GM21576 (cell line): ENCODE data around the gene PDZD4.

Experiments used
- ATAC-seq: cut with Tn5 transposase; IDR thresholded peaks from one replicate; pipeline ENCODE4 v1.9.1; 2021; ENCODE audit warnings: mild to moderate bottlenecking, moderate library complexity; ENCODE audit not compliant: unreplicated experiment

Gene PDZD4

DNA sequence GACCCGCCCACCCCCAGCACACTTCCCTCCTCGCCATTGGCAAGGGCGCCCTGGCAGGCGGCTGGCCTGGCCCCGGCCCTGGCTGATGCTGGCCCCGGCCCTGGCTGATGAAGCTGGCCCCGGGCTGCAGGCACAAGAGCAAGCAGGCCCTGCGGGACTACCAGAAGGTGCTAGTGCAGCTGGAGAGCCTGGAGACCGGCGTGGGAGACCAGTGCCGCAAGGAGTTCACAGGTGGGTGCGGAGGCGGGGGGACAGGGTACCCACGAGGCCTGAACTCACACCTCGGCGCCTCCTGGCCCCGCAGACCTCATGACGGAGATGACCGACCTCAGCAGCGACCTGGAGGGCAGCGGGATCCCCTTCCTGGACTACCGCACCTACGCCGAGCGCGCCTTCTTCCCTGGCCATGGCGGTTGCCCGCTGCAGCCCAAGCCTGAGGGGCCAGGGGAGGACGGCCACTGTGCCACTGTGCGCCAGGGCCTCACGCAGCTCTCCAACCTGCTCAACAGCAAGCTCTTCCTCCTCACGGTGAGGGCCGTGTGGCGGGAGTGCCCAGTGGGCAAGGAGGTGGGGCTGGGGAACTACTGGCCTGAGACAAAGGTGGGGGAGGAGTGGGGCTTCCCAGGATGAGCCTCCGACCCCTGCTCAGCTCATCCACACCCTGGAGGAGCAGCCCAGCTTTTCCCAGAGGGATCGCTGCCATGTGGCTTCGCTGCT, 55.6 kb downstream of the PDZD4 start:
- no peak for ATAC-seq

DNA sequence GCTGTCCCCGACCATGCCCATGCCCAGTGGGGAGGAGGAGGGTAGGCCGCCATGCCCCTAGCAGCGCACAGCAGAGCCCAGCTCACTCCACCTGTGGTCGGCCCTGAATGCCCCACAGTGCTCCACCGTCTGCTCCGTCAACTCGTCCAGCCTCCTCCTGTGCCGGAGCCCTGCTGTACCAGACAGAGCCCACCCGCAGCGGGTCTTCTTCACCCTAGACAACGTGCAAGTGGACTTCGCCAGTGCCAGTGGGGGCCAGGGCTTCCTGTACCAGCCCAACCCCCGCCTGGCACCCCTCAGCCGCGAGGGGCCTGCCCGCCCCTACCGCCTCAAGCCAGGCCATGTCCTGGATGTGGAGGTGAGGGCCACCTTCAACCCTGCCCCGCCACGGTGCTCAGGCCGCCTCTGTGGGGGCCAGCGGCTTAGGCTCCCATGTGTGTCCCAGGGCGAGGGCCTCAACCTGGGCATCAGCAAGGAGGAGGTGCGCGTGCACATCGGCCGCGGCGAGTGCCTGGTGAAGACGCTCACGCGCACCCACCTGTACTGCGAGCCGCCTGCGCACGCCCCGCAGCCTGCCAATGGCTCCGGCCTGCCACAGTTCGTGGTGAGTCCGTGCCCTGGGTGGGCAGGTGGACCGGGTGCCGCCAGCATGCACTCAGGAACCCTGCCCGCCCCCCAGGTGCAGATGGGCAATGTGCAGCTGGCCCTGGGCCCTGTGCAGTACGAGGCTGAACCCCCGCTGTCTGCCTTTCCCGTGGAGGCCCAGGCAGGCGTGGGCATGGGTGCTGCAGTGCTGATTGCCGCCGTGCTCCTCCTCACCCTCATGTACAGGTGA, 56.4 kb downstream of the PDZD4 start:
- ATAC-seq: no peak

DNA sequence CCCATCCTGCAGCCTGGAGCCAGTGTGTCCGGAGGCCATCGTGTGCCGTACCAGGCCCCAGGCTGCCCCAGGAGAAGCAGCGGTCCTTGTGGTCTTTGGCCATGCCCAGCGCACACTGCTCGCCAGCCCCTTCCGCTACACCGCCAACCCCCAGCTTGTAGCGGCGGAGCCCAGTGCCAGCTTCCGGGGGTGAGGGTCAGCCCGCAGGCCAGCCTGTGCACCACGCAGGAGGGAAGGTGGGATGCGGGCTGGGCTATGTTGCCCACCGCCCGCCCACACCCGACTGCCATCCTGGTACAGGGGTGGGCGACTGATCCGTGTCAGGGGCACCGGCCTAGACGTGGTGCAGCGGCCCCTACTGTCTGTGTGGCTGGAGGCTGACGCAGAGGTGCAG, 57.1 kb downstream of the PDZD4 start:
- no peak for ATAC-seq

DNA sequence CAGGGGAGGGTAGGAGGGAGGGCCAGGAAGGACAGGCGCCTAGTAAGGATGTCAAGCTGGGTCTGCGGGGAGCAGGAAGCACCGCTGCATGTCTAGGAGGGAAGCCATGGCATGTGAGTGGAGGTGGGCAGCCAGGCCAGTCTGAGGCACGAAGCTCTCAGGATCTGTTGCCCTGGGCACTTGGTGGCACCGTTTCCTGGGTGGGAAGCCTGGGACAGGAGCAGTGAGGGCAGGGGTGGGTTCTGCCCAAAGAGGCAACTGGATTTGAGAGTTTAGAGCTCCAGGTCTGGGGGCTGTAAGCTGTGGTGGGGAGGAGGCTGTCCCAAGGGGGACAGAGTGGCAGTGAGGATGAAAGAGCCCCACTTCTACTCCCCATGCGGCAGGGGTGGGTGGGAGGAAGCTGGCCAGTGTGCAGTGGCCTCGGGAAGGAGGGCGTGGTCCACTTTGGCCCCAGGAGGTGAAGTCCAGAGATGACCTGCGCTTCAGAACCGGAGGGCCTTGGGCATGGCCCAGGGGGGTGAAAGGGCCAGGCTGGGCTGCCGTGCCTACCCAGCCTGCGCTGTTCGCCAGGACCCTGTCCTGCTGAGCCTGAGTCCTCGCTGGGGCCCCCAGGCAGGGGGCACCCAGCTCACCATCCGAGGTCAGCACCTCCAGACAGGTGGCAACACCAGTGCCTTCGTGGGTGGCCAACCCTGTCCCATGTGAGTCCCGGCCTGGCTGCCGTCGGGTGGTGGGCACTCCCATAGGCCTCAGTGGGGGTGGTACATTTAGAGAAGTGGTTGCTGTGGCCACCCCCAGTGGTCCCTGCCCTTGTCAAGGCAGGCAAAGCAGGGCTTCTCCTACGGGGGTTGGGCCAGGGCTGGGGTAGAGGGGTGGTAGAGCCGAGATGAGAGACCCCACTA, 57.8 kb downstream of the PDZD4 start:
- no peak for ATAC-seq

DNA sequence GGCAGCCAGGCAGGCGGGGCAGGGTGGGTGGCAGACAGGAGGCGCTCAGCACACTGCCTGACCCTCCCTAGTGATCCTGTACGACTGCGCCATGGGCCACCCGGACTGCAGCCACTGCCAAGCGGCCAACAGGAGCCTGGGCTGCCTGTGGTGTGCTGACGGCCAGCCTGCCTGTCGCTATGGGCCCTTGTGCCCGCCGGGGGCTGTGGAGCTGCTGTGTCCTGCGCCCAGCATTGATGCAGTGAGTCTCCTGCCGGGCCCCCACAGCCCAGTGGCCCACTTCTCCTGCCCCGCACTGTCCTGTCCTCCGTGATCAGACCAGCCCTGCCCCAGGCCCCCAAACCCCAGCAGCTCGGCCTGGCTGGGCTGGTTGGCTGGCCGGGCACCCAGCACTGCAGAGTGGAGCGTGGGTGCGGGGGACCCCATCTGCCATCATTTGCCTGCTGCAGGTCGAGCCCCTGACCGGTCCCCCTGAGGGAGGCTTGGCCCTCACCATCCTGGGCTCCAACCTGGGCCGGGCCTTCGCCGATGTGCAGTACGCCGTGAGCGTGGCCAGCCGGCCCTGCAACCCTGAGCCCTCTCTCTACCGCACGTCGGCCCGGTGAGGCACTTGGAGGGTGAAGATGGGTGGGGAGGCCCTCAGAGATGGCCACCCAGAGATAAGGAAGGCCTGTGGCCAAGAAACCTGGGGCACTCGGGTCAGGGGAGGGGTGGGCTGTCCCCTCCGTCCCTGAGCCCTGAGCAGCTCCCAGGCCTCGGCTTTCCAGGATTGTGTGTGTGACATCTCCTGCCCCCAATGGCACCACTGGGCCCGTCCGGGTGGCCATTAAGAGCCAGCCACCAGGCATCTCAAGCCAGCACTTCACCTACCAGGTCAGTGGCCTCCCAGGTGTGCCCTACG, 58.7 kb downstream of the PDZD4 start:
- no peak for ATAC-seq

DNA sequence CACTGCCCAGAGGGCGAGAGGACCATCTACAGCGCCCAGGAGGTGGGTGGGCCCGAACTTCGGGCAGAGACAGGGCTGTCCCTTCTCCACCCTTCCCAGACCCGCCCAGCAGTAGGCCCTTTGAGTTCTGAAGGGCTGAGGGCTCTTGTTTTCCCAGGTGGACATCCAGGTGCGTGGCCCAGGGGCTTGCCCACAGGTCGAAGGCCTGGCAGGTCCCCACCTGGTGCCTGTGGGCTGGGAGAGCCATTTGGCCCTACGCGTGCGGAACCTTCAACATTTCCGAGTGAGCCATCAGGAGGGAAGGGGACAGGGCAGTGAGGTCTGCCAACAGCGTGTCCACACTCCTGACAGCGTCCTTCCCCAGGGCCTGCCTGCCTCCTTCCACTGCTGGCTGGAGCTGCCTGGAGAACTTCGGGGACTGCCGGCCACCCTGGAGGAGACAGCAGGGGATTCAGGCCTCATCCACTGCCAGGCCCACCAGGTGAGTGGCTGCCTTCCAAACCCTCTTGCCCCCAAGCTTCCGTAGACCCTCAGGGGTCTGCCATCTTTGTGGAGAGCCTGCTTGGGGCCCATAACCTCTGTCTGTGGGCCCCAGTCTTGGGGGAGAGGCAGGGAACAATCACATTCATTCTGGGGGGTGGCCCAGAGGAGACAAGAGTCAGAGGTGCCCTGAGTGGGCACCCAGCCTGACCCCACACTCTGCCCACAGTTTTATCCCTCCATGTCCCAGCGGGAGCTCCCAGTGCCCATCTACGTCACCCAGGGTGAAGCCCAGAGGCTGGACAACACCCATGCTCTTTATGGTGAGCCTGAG, 59.5 kb downstream of the PDZD4 start:
- ATAC-seq: no peak

DNA sequence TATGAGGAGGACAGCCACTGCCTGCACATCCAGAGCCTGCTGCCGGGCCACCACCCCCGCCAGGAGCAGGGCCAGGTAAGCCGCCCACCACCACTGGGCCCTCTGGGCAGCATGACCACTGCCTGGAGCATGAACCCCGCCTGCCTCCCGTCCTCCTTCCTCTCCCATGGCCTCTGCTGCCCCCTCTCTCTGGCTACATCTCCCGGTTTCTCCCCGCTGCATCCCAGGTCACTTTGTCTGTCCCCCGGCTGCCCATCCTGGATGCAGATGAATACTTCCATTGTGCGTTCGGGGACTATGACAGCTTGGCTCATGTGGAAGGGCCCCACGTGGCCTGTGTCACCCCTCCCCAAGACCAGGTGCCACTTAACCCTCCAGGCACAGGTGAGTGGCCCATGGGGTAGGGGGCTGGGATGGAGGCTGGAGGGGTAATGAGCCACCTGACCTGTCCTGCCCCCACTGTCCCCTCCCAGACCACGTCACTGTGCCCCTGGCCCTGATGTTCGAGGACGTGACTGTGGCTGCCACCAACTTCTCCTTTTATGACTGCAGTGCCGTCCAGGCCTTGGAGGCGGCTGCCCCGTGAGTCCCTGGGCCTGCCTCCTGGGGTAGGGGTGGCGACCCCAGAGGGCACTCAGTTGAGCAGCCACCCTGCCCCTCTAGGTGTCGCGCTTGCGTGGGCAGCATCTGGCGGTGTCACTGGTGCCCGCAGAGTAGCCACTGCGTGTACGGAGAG, 60.3 kb downstream of the PDZD4 start:
- no peak for ATAC-seq

DNA sequence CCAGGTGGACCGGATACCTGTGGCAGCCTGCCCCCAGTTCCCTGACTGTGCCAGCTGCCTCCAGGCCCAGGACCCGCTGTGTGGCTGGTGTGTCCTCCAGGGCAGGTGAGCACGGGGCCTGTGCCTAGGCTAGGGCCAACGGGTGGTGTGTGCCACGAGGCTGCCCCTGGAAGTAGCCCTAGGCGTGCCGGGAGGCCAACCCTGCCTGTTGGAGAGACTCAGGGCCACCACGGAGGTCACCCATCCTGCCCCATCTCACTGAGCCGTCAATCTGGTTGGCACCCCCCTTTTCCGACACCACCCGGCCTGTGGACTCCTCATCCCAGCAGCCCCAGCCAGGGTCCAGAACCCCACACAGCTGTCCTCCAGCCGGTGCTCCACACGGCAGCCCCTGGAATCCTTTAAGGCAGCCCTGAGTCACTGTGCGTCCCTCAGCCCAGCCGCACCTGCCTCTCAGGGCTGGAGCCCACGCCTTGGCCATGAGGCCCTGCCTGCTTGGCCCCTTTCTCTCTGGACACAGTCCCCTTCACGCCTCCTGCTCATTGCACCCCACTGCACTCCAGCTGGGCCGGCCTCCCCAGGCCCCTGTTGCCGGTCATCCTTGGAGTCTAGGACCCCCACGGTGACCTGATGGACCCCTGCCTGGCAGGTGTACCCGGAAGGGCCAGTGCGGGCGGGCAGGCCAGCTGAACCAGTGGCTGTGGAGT, 61.0 kb downstream of the PDZD4 start:
- ATAC-seq: no peak

DNA sequence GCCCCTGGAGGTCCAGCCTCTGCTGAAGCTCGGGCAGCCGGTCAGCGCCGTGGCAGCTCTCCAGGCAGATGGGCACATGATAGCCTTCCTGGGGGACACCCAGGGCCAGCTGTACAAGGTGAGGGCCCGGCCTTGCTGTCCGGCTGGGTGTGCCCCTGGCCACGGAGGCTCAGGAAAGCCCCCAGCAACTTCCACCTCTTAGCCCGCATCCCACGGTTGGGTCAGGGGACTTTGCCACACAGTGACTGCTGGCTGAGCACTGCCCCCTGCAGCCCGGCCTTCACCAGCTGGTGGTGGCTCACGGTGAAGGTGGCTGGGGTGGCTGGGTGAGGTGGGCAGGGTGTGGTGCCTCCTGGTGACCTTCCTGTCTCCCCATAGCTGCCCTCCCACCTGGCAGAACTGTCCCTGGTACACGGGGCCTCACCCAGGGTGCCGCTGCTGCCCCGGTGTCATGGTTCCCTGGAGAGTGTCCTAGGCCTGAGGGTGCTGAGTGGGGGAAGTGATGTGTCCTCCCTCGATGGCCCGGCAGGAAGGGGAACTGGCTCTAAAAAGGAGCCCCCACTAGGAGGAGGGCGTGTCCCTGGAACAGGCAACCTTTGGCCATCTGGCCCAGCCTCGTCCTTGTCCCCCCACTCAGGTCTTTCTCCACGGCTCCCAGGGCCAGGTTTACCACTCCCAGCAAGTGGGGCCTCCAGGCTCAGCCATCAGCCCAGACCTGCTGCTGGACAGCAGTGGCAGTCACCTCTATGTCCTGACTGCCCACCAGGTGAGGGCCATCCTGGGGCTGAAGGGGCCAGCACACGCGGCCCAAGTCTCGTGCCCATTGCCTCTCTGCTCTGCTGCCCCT, 61.8 kb downstream of the PDZD4 start:
- ATAC-seq: no peak

DNA sequence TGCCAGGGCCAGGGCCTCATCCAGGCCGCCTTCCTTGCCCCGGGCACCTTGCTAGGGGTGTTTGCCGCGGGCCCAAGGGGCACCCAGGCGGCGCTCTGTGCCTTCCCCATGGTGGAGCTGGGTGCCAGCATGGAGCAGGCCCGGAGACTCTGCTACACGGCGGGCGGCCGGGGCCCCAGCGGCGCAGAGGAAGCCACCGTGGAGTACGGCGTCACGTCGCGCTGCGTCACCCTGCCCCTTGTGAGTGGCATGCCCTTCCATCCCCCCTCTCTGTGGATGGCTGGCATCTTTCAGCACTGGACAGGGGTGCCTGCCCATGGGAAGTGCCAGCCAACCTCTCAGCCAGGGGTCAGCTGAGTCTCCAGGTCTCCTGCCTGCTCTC, 62.7 kb downstream of the PDZD4 start:
- no peak for ATAC-seq

DNA sequence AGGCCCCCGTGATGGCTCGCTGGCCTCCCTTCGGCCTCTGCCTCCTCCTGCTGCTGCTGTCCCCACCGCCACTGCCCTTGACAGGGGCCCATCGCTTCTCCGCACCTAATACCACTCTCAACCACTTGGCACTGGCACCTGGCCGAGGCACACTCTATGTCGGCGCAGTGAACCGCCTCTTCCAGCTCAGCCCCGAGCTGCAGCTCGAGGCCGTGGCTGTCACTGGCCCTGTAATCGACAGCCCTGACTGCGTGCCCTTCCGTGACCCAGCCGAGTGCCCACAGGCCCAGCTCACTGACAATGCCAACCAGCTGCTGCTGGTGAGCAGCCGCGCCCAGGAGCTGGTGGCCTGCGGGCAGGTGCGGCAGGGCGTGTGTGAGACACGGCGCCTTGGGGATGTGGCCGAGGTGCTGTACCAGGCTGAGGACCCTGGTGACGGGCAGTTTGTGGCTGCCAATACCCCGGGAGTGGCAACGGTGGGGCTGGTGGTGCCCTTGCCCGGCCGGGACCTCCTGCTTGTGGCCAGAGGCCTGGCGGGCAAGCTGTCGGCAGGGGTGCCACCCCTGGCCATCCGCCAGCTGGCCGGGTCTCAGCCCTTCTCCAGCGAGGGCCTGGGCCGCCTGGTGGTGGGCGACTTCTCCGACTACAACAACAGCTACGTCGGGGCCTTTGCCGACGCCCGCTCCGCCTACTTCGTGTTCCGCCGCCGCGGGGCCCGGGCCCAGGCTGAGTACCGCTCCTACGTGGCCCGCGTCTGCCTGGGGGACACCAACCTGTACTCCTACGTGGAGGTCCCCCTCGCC, 63.3 kb downstream of the PDZD4 start:
- ATAC-seq: no peak

DNA sequence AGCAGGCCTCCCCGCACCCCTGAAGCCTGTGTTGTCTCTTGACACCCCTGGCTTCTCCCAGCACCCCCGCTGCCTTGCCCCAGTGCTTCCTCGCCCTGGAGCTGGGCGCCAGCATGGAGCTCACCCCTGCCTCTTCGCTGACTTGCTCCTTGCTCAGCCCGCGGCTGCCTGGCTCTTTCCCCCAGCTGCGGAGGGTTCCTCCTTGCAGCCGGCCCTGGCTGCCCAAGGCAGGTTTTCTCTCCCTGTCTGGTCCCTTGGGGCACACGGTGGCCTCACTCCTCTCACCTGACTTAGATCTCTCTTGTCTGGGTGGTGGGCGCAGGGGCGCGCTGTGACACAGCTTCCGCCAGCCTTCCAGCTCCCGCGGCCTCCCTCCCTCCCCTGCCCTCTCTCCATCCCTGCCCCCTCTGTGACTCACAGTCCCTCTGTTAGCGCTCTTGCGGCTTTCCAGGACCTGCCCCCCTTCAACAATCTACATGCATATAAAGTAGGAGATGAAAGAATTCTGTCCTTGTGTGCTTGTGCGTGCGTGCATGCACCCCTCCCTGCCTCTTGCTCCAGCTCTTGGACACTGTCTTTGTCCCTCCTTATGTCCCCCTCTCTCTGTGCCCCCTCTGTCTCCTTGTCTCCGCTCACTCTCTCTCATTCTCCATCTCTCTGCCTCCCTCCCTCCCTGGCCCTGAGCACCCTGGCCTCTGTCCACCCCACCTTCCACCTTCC, 64.1 kb downstream of the PDZD4 start:
- ATAC-seq: no peak

DNA sequence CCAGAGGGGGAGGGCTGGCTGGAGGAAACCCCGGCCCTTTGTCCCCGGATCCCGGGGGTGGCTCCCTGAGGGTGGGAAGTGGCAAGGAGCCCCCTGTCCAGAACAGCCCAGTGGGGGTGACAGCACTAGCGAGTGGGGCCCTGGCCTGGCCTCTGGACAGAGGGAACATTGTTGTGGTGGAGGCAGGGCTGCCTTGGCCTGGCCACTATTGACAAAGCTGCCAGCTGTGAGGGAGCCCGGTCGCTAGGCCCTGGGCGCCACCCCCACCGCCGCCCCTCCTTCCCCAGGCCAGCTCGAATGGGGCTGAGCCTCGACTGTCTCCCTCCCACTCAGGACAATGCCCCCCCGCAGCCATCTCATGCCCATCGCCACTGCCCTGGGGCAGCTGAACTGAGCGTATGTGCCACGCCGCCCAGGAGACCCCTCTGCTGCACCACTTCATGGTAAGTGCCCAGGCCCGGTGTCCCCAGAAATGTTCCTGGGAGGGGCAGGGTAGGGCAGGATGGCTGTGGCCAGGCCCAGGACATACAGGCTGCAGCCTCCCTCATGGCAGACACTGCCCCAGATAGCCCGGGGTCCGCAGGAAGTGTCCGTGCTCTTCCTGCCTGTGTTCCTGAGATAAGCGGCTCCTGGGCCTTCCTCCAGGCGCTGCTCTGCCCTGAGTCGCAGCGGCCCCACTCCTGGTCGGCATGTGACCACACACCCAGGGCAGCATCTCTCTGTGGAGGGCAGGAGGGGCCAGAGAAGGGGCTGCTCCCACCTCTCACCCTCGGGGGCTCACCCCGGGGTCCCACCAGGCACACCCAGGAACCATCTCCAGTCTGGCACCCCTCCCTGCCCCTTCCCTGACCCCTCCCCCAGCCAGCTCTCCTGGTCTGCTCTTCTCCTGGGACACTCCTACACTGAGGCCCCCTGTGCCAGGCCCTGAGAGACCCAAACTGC, 64.9 kb downstream of the PDZD4 start:
- ATAC-seq: no peak

DNA sequence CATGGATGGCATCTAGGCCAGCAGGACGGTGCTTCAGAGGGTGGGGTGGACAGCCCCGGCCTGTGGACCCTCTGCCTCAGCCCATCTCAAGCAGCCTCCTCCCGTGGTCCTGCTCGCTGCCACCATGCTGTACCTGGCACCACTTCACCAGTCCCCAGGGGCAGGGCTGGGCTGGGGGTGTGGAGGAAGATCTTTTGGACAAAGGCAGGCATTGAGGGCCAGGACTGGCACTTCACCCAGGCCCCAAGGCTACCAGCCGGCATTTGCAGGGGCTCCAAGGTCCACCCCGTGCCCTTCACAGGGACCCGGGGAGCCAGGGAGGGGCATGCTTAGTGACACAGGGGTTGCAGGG, 65.6 kb downstream of the PDZD4 start:
- no peak for ATAC-seq
